GM12878 (cell line): ENCODE data around the gene LIMA1. TPM values are rescaled to one million over a fixed set of nuclear protein-coding genes. Genes with fewer than 3 reads are reported as not detected.

Experiments used
- ATAC-seq: fragments of 200-7000 bp; cut with Tn5 transposase; 3 replicates; pipeline ENCODE4 v1.9.1; 2020; ENCODE audit warnings: mild to moderate bottlenecking, moderate library complexity
- BruUV-seq: library from RNA; stranded (reverse); fragments of 400-500 nt; replicated peaks from 2 replicates; lab custom pipeline; 2021; lab: Mats Ljungman, UMichigan
- CTCF ChIA-PET: fragments of 300-600 bp; sonication (Branson Sonifier 250); formaldehyde crosslinking; extraction: SDS; loops from one replicate; lab custom pipeline; 2021; ENCODE audit warnings: inconsistent platforms; lab: Yijun Ruan, JAX
- POLR2A ChIA-PET: fragments of 350-600 bp; formaldehyde crosslinking; extraction: SDS; loops from one replicate; lab custom pipeline; 2021; ENCODE audit warnings: inconsistent platforms; lab: Charles Lee
- RAD21 ChIA-PET: fragments of 300-600 bp; sonication (Branson Sonifier 250); formaldehyde crosslinking; loops from one replicate; lab custom pipeline; 2023; ENCODE audit warnings: antibody characterized with exemption; ENCODE audit not compliant: unreplicated experiment; lab: Charles Lee
- SMC1A ChIA-PET: fragments of 300-600 bp; sonication (Branson Sonifier 250); formaldehyde crosslinking; loops from one replicate; lab custom pipeline; 2023; ENCODE audit not compliant: unreplicated experiment, uncharacterized antibody; lab: Charles Lee
- DNase-seq: peaks from one replicate; pipeline ENCODE4 v3.0.0-alpha.2; 2011; ENCODE audit warnings: low read depth, low spot score
- FAIRE-seq: peaks from 3 replicates; lab custom pipeline; 2011; peaks lifted over from hg19 to GRCh38; lab: Jason Lieb, UNC
- H2AFZ ChIP-seq: 2 replicates; pipeline ENCODE4 v1.6.0; 2011; ENCODE audit warnings: low read depth, low read length, control low read depth; ENCODE audit not compliant: control insufficient read depth
- H3K27ac ChIP-seq: 2 replicates; pipeline ENCODE4 v1.5.1; 2011; ENCODE audit warnings: control low read depth; ENCODE audit not compliant: control insufficient read depth, insufficient read depth
- H3K27me3 ChIP-seq, 2 experiments: replicated peaks in 1 of 2; 2 replicates each; pipeline versions ENCODE4 v1.6.0 to v1.6.1; 2011; ENCODE audit warnings: low read length in 1 of 2; ENCODE audit not compliant: control insufficient read depth in 2 of 2, insufficient read depth in 2 of 2
- H3K36me3 ChIP-seq, 2 experiments: 2 replicates each; pipeline ENCODE4 v1.5.1; 2011; ENCODE audit warnings: low read length in 1 of 2; ENCODE audit not compliant: control insufficient read depth in 2 of 2, insufficient read depth in 2 of 2
- H3K4me1 ChIP-seq: 2 replicates; pipeline ENCODE4 v1.6.1; 2011; ENCODE audit warnings: mild to moderate bottlenecking, low read length, moderate library complexity, mixed read lengths; ENCODE audit not compliant: control insufficient read depth, insufficient read depth
- H3K4me2 ChIP-seq: 2 replicates; pipeline ENCODE4 v1.6.0; 2011; ENCODE audit warnings: control low read depth; ENCODE audit not compliant: control insufficient read depth, insufficient read depth
- H3K4me3 ChIP-seq: fragments of 200-600 bp; sonication (generic); 2 replicates; pipeline ENCODE4 v1.5.1; 2016
- H3K79me2 ChIP-seq: 2 replicates; pipeline ENCODE4 v1.6.0; 2011; ENCODE audit warnings: low read length; ENCODE audit not compliant: control insufficient read depth, insufficient read depth
- H3K9ac ChIP-seq: 2 replicates; pipeline ENCODE4 v1.8.0; 2011; ENCODE audit warnings: low read length, control low read depth, mixed read lengths; ENCODE audit not compliant: control insufficient read depth, insufficient read depth
- H3K9me3 ChIP-seq: replicated peaks from 3 replicates; pipeline ENCODE4 v1.5.1; 2011; ENCODE audit warnings: mild to moderate bottlenecking, low read length; ENCODE audit not compliant: control insufficient read depth, insufficient read depth
- H4K20me1 ChIP-seq: 2 replicates; pipeline ENCODE4 v1.6.0; 2011; ENCODE audit not compliant: control insufficient read depth, insufficient read depth
- TCF3 ChIP-seq: IDR thresholded peaks from 2 replicates; pipeline ENCODE4 v1.6.1; 2012; ENCODE audit warnings: low read depth, mild to moderate bottlenecking, low read length, borderline replicate concordance; ENCODE audit not compliant: insufficient read depth
- WGBS: methylation state at CpG from one replicate; pipeline ENCODE4 v1.1.6; 2016; ENCODE audit warnings: low lambda C conversion rate; ENCODE audit not compliant: insufficient replicate concordance, insufficient coverage; ENCODE audit errors: missing lambda C conversion rate; 5-methylcytosine and 5-hydroxymethylcytosine counted together
- in situ Hi-C: fragments of 300-500 bp; cut with MboI; formaldehyde crosslinking; loops from 9 replicates; pipeline ENCODE4 v1.14.3; 2018; ENCODE audit warnings: mixed read lengths
- intact Hi-C: fragments of 100-400 bp; cut with micrococcal nuclease; formaldehyde crosslinking; loops from one replicate; pipeline ENCODE4 v1.14.2; 2022; ENCODE audit not compliant: unreplicated experiment
- polyA plus RNA-seq, 11 experiments: library from polyadenylated mRNA; depleted of rRNA in 4 of 11; unstranded in 6 of 11; stranded (reverse) in 5 of 11; fragments of >200 nt; fragmentation: Nextera tagmentation in 4 of 11; fragmentation: Illumina TruSeq in 1 of 11; extraction: Ambion mirVana in 4 of 11; extraction: Trizol in 1 of 11; gene quantifications; 1 replicate in 1 of 11; 2 replicates in 10 of 11; pipeline versions ENCODE4 v1.2.1 to v1.2.3, GENCODE V29; 2011 to 2016; ENCODE audit warnings: inconsistent platforms in 2 of 11, missing spikeins in 2 of 11, low read depth in 1 of 11
- total RNA-seq, 4 experiments: library from RNA; depleted of rRNA in 3 of 4; stranded (reverse); fragments of >200 nt in 3 of 4; fragmentation: Illumina TruSeq in 1 of 4; extraction: Trizol in 1 of 4; gene quantifications; 2 replicates each; pipeline versions ENCODE4 v1.2.1 to v1.2.3, GENCODE V29; 2013 to 2021
- TF ChIP-seq, protein P1 (sequence below): IDR thresholded peaks from 2 replicates; pipeline ENCODE4 v1.6.1; 2011; ENCODE audit warnings: mild to moderate bottlenecking, low read depth, low read length, moderate library complexity; ENCODE audit not compliant: insufficient replicate concordance
- TF ChIP-seq, protein P2 (sequence below): IDR thresholded peaks from 2 replicates; pipeline ENCODE4 v1.6.1; 2011; ENCODE audit warnings: borderline replicate concordance, low read depth, mild to moderate bottlenecking, moderate library complexity, low read length; ENCODE audit not compliant: insufficient read depth, poor library complexity, severe bottlenecking

Gene LIMA1
- total and polyA plus RNA-seq, 10 of the 15 experiments (the other 5 are each of a cell fraction or from before 2014, with no cell fraction given), result 53.2 to 109 (median 60.8) TPM

DNA sequence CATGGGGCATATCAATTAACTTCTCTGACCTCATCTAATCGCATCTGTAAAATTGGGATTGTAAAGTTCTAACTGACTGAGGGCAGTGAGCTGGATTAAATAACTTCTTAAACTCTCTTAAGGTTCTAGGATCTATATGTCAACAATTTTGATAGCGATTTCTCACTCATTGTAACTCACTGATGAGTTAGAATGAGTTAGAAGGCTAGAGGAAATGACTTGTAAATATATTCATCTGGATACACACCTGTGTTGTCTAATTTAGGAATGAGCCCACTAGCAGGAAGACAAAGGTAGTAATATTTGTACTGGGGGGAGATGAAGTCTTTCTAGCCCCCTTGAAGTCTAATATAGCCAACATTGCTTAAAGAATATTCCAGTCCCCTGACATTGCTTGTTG lies 69.9 kb downstream of the LIMA1 start:
- H3K9me3 ChIP-seq, result no peaks in the 10 kb centered on the region
- POLR2A ChIA-PET, result interaction anchor here (0.6 to 6.6 kb wide), 7 partner anchors 8 to 1009 kb away, joined by 3 to 54 read pairs (median 4); partner anchors contain the start of gene SMARCD1
- no peak for DNase-seq
- TF ChIP-seq, protein P1, sequence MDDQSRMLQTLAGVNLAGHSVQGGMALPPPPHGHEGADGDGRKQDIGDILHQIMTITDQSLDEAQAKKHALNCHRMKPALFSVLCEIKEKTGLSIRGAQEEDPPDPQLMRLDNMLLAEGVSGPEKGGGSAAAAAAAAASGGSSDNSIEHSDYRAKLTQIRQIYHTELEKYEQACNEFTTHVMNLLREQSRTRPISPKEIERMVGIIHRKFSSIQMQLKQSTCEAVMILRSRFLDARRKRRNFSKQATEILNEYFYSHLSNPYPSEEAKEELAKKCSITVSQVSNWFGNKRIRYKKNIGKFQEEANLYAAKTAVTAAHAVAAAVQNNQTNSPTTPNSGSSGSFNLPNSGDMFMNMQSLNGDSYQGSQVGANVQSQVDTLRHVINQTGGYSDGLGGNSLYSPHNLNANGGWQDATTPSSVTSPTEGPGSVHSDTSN, result peak; percentile 26
- TF ChIP-seq, protein P2, sequence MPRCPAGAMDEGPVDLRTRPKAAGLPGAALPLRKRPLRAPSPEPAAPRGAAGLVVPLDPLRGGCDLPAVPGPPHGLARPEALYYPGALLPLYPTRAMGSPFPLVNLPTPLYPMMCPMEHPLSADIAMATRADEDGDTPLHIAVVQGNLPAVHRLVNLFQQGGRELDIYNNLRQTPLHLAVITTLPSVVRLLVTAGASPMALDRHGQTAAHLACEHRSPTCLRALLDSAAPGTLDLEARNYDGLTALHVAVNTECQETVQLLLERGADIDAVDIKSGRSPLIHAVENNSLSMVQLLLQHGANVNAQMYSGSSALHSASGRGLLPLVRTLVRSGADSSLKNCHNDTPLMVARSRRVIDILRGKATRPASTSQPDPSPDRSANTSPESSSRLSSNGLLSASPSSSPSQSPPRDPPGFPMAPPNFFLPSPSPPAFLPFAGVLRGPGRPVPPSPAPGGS, result peak; percentile 57
- no peak for TF ChIP-seq TCF3
- TF ChIP-seq, all 136 proteins: peak for 2
- Histone ChIP-seq H3K27me3 (no peaks in the 10 kb centered on the region), H3K36me3 (no peaks in the 10 kb centered on the region; a peak in 2 of 4 replicates), H3K27ac (no peak overlapping the region), H2AFZ (no peak overlapping the region), H3K4me3 (no peak overlapping the region), H3K4me1 (peaks cover 13% of the 10 kb centered on the region), H4K20me1 (no peaks in the 10 kb centered on the region), H3K4me2 (peak overlapping the region; percentile 27; the same call in 1 of the 2 replicates), H3K9ac (no peak overlapping the region), H3K79me2 (peaks cover 78% of the 10 kb centered on the region)
- 65% methylated on average over 2 of the region's 2 CpGs for WGBS
- ATAC-seq (peak; percentile 4; the same call in 1 of the 3 replicates), FAIRE-seq (no peak)
- BruUV-seq, result no TSS peak
- CTCF ChIA-PET, result interaction anchor here (0.6 to 6.0 kb wide), 9 partner anchors 8 to 204 kb away, joined by 3 to 68 read pairs (median 6); partner anchors contain the start of genes COX14 and LIMA1
- in situ Hi-C loops (no loop called here), intact Hi-C loops (no loop called here)
- RAD21 ChIA-PET, result interaction anchor here (1.2 to 6.0 kb wide), 9 partner anchors 8 to 189 kb away, joined by 4 to 63 read pairs (median 19); no protein-coding TSS in a partner anchor
- SMC1A ChIA-PET, result interaction anchor here (0.9 to 7.2 kb wide), 7 partner anchors 9 to 100 kb away, joined by 3 to 94 read pairs (median 27); partner anchors contain the start of gene LIMA1
